Measurements from ENCODE around the gene MOGAT3. TPM values are rescaled to one million over a fixed set of nuclear protein-coding genes. Genes with fewer than 3 reads are reported as not detected.

The MOGAT3 gene
- total and polyA plus RNA-seq, 9 of the 15 experiments (the other 6 are each of a cell fraction or from before 2014, with no cell fraction given) = 0.07 to 0.17 (median 0.13) TPM; not detected in 6

DNA sequence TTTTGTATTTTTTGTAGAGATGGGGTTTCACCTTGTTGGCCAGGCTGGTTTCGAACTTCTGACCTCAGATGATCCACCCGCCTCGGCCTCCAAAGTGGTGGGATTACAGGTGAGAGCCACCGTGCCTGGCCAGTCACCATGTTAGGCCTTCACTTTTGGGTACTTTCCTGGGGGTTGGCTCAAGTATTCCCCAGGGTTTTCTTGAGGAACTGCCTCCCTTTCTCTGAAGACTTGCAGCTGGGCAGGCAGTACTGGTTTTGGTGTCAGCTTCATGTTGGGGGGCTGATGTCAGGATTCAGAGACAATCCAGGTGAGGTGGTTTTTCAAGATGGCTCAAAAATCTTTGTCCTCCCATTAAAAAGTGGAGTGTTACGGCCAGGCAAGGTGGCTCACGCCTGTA, 24.8 kb upstream of the MOGAT3 start (continued):
- TF ChIP-seq KLF13 (tag; IDR thresholded peaks at IDR 0.05; ENCODE audit: borderline replicate concordance, low read depth) (no peak), TFAM (CRISPR knock-in tag; conservative IDR thresholded peaks at IDR 0.05) (no peak), ZBTB5 (IDR thresholded peaks at IDR 0.05) (no peak), ZNF639 (CRISPR knock-in tag; conservative IDR thresholded peaks at IDR 0.05 in 1 of 2, IDR thresholded peaks at IDR 0.05 in 1 of 2) (no peak)

DNA sequence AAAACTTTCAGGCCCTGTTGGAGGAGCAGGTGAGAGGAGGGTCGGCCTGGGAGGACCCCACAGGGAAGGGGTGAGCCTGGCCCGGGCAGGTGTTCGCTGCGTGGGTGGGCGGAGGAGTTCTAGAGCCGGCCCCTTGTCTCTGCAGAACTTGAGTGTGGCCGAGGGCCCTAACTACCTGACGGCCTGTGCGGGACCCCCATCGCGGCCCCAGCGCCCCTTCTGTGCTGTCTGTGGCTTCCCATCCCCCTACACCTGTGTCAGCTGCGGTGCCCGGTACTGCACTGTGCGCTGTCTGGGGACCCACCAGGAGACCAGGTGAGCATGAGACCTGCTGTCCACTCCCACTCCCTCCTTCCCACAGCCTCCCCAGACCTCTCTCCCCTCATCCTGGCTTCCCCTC, 22.7 kb upstream of the MOGAT3 start:
- CTCF ChIA-PET (ENCODE audit: low intra/inter-chr PET ratio) = no interaction called here
- FAIRE-seq (no peak), ATAC-seq (no peak), DNase-seq (ENCODE audit: extremely low read depth in 1 of 4, low spot score in 3 of 4) (no peak)
- Histone ChIP-seq H3K27ac (ENCODE audit: extremely low read depth, low read depth, low read length) (no peak overlapping the region), H3K4me3 (no peak overlapping the region), H2AFZ (ENCODE audit: low read depth, low read length) (no peak overlapping the region), H4K20me1 (replicated peaks; ENCODE audit: control insufficient read depth, insufficient read depth, low read length) (no peaks in the 10 kb centered on the region), H3K4me1 (replicated peaks in 1 of 2; ENCODE audit: control insufficient read depth in 2 of 2, insufficient read depth in 2 of 2, low read length in 2 of 2) (peaks cover 13 to 24% of the 10 kb centered on the region in 2 experiments; a peak in 4 of 5 replicates), H3K9me1 (ENCODE audit: control insufficient read depth, insufficient read depth, low read length) (peaks cover 9% of the 10 kb centered on the region), H3K4me2 (ENCODE audit: insufficient read depth, low read length) (no peak overlapping the region), H3K79me2 (ENCODE audit: control insufficient read depth, insufficient read depth, low read length) (peaks cover 24% of the 10 kb centered on the region), H3K9ac (ENCODE audit: insufficient read depth in 1 of 2, low read depth in 2 of 2, low read length in 2 of 2) (no peak overlapping the region), H3K9me3 (replicated peaks; ENCODE audit: control insufficient read depth, insufficient read depth, low read depth, low read length) (no peaks in the 10 kb centered on the region), H3K36me3 (ENCODE audit: control insufficient read depth, insufficient read depth, low read length) (peaks cover 45% of the 10 kb centered on the region; the same call in 2 of the 3 replicates), H3K27me3 (ENCODE audit: control insufficient read depth in 2 of 2, insufficient read depth in 2 of 2, low read length in 2 of 2) (no peaks in the 10 kb centered on the region)
- TF ChIP-seq POLR2G (IDR thresholded peaks at IDR 0.05; ENCODE audit: low read depth, low read length) (0 out of 2 replicates have a peak, but pooled peaks have one; percentile 28), MYC (IDR thresholded peaks at IDR 0.05; ENCODE audit: low read depth, low read length) (no peak), MYC (CRISPR knock-in tag; IDR thresholded peaks at IDR 0.05; ENCODE audit: borderline replicate concordance, low read depth) (no peak), RBFOX2 (IDR thresholded peaks at IDR 0.05; ENCODE audit: low read depth, low read length) (0 out of 2 replicates have a peak, but pooled peaks have one; percentile 16), ZNF197 (CRISPR knock-in tag; IDR thresholded peaks at IDR 0.05; ENCODE audit: low read depth) (no peak)
- POLR2A ChIA-PET = interaction anchor here (1.0 to 1.3 kb wide), 2 partner anchors 13 to 18 kb away, joined by 3 to 4 read pairs; no protein-coding TSS in a partner anchor
- intact Hi-C loops (cut with micrococcal nuclease) = no loop called here
- in situ Hi-C loops (cut with MboI) = no loop called here
- 95% methylated on average over 10 of the region's 15 CpGs for WGBS (ENCODE audit: insufficient coverage, low coverage, missing lambda C conversion rate)
- BruUV-seq (replicated peaks) = no TSS peak

Measured in K562 (cell line).